ENCODE data around the gene U2SURP. TPM values are rescaled to one million over a fixed set of nuclear protein-coding genes. Genes with fewer than 3 reads are reported as not detected.

U2SURP gene
- total RNA-seq, 1 experiment from 2014 or later = 168 TPM

DNA sequence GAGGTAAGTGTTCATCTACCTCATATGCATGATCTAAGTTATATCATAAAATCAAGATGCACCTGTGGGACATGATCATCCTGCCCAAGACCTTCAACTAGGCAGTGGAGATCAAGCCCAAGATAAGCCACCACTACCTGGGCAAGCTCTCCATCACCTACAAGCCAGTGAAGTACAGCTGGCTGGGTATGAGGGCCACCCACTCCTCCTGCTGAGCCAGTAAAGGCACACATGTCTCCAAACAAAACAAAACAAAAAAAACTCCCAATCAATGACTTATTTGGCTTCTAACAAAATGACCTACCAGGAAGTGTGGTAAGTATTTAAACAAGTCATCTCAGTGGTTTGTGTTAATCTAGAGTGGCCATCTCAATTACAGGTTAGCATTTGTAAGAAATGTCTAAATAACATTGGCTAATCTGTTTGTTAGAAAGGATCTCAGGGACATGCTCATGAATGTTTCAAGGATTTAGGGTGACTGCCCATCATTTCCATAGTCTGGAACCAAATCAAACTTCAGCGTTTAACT is 41.0 kb upstream of the U2SURP start:
- Histone ChIP-seq H2BK20ac (ENCODE audit: low read depth, low read length, poor library complexity, severe bottlenecking) (no peak overlapping the region), H2AFZ (ENCODE audit: low read length) (no peak overlapping the region), H4K8ac (replicated peaks; ENCODE audit: insufficient read length, low read depth, low read length) (no peak overlapping the region), H3K27me3 (ENCODE audit: insufficient read depth, low read length) (peaks cover 7% of the 10 kb centered on the region; the same call in 1 of the 2 replicates), H2BK120ac (ENCODE audit: low read depth, low read length, poor library complexity, severe bottlenecking) (no peak overlapping the region), H3K14ac (ENCODE audit: insufficient read depth, low read length) (no peak overlapping the region), H3K4ac (ENCODE audit: low read depth, low read length) (no peak overlapping the region), H4K5ac (ENCODE audit: insufficient read length, low read depth, low read length) (no peak overlapping the region), H3K18ac (ENCODE audit: insufficient read length, low read depth, low read length) (no peak overlapping the region), H3K27ac (ENCODE audit: insufficient read length, low read depth, low read length) (no peak overlapping the region), H2AK5ac (ENCODE audit: insufficient read length, low read length) (no peak overlapping the region), H3K23ac (ENCODE audit: insufficient read length, low read depth, low read length) (no peak overlapping the region), H3T11ph (ENCODE audit: low read length) (no peak overlapping the region), H2BK5ac (ENCODE audit: insufficient read length, low read length) (no peak overlapping the region), H3K4me2 (ENCODE audit: insufficient read depth, insufficient read length, low read length) (no peak overlapping the region), H3K79me1 (ENCODE audit: insufficient read depth, low read depth, low read length, poor library complexity, severe bottlenecking) (no peaks in the 10 kb centered on the region), H2BK15ac (ENCODE audit: low read depth, low read length) (no peak overlapping the region), H3K9ac (ENCODE audit: extremely low read depth, insufficient read length, low read length) (no peak overlapping the region), H3K9me3 (ENCODE audit: control insufficient read depth, low read depth, low read length) (no peaks in the 10 kb centered on the region), H2BK12ac (ENCODE audit: insufficient read length, low read depth, low read length) (no peak overlapping the region), H3K4me1 (ENCODE audit: insufficient read depth, low read length) (no peaks in the 10 kb centered on the region), H3K79me2 (ENCODE audit: insufficient read depth, low read length) (no peaks in the 10 kb centered on the region), H3K56ac (ENCODE audit: insufficient read length, low read depth, low read length) (no peak overlapping the region), H3K23me2 (ENCODE audit: insufficient read length, low read depth, low read length, poor library complexity, severe bottlenecking) (peaks cover 4% of the 10 kb centered on the region), H4K20me1 (ENCODE audit: control insufficient read depth, insufficient read depth, insufficient read length) (no peaks in the 10 kb centered on the region), H4K91ac (ENCODE audit: insufficient read length, low read depth, low read length) (no peak overlapping the region)
- WGBS (ENCODE audit: extremely low coverage, insufficient read length, low lambda C conversion rate) = no CpG with 5 or more reads among the region's 1 CpG
- Mint-ChIP-seq H3K36me3 (ENCODE audit: insufficient read depth in 1 of 3, low read depth in 3 of 3) (peaks cover 2 to 8% (median 7%) of the 10 kb centered on the region in 3 experiments; a peak in 5 of 7 replicates), H3K9me3 (peaks cover 2 to 6% of the 10 kb centered on the region in 2 experiments; a peak in 2 of 5 replicates), H3K4me3 (no peak overlapping the region), H3K27me3 (ENCODE audit: low read depth) (peaks cover 47% of the 10 kb centered on the region), H3K4me1 (peaks cover 24 to 26% of the 10 kb centered on the region in 2 experiments), H3K27ac (no peak overlapping the region)
- TF ChIP-seq CTCF (conservative IDR thresholded peaks at IDR 0.05) = no peak
- no peak for DNase-seq

All from H9 (cell line).